Uterus (tissue), 4 donors: ENCODE data around the gene KRTAP29-1. TPM values are rescaled to one million over a fixed set of nuclear protein-coding genes. Genes with fewer than 3 reads are reported as not detected.
"Not testable (repeated sequence)": the region's sequence is repeated elsewhere in the genome, so short reads cannot be mapped to it uniquely, and the experiment has no call there.

Experiments
- DNase-seq, 2 donors: peaks; one replicate each; pipeline ENCODE4 v3.0.0-alpha.2; 2019 to 2020
- H3K27ac ChIP-seq, 2 donors: fragments of 200-600 bp; sonication (generic); 1 replicate in 1 of 2; 2 replicates in 1 of 2; pipeline ENCODE4 v1.5.1; 2016 to 2018
- H3K27me3 ChIP-seq, 2 donors: fragments of 200-600 bp; sonication (generic); one replicate each; pipeline ENCODE4 v1.5.1; 2018 to 2019; ENCODE audit warnings: control low read depth in 1 of 2
- H3K36me3 ChIP-seq, 2 donors: fragments of 200-600 bp; sonication (generic); one replicate each; pipeline ENCODE4 v1.5.1; 2019; ENCODE audit warnings: control low read depth in 1 of 2
- H3K4me1 ChIP-seq, 2 donors: fragments of 200-600 bp; sonication (generic); one replicate each; pipeline ENCODE4 v1.5.1; 2018 to 2019; ENCODE audit warnings: control low read depth in 1 of 2
- H3K4me3 ChIP-seq, 2 donors: fragments of 200-600 bp; sonication (generic); 1 replicate in 1 of 2; 2 replicates in 1 of 2; pipeline ENCODE4 v1.5.1; 2018 to 2019; ENCODE audit warnings: mild to moderate bottlenecking in 1 of 2
- H3K9me3 ChIP-seq, 2 donors: fragments of 200-600 bp; sonication (generic); one replicate each; pipeline ENCODE4 v1.5.1; 2019; ENCODE audit warnings: control low read depth in 1 of 2
- POLR2A ChIP-seq, 2 donors: fragments of 450-650 bp; IDR thresholded peaks; one replicate each; pipeline ENCODE4 v1.6.1; 2016; ENCODE audit warnings: antibody characterized with exemption in 2 of 2, mild to moderate bottlenecking in 1 of 2, moderate library complexity in 1 of 2
- intact Hi-C: fragments of 100-400 bp; cut with DNase I; formaldehyde crosslinking; loops from one replicate; pipeline ENCODE4 v1.15.1; 2023; ENCODE audit warnings: low total_unique reads
- total RNA-seq, 4 donors: library from RNA; depleted of rRNA in 3 of 4; stranded (reverse); fragments of >200 nt in 3 of 4; gene quantifications; one replicate each; pipeline versions ENCODE4 v1.1.0 to v1.2.4, GENCODE V29; 2014 to 2023
- TF ChIP-seq, protein P1 (sequence below), 4 experiments: fragments of 200-600 bp in 2 of 4; fragments of 450-650 bp in 2 of 4; sonication (generic) in 2 of 4; IDR thresholded peaks; one replicate each; pipeline ENCODE4 v1.5.1; 2016 to 2019; ENCODE audit warnings: antibody characterized with exemption in 4 of 4, mild to moderate bottlenecking in 2 of 4, moderate library complexity in 1 of 4
- donor health status: DM: yes; HTN: yes; CAD: no.

The KRTAP29-1 gene
- total RNA-seq, 4 donors from 2014 or later: not detected

DNA sequence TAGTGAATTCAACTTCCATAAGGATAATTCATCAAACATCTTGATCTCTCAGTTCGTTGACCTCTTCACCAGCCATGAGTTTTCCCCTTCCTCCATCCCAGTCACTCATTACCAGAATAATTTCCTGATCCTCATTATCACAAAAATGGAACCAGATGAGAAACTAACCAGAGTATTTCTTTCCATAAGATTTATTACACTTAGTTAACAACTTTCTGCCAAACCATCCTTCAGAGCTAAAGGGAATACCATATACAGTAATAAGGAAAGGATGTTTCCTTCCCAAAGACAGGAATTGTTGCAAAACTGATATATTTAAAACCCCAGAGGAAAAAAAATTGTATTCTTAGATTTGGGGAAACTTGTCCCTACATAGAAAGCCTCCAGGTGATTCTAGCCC lies 8.6 kb downstream of the KRTAP29-1 start:
- DNase-seq: no peak
- H3K27ac ChIP-seq: no peak overlapping the region
- H3K4me3 ChIP-seq: no peak overlapping the region
- H3K9me3 ChIP-seq: no peaks in the 10 kb centered on the region
- no peak for TF ChIP-seq POLR2A (IDR thresholded peaks at IDR 0.05)
- TF ChIP-seq, protein P1, sequence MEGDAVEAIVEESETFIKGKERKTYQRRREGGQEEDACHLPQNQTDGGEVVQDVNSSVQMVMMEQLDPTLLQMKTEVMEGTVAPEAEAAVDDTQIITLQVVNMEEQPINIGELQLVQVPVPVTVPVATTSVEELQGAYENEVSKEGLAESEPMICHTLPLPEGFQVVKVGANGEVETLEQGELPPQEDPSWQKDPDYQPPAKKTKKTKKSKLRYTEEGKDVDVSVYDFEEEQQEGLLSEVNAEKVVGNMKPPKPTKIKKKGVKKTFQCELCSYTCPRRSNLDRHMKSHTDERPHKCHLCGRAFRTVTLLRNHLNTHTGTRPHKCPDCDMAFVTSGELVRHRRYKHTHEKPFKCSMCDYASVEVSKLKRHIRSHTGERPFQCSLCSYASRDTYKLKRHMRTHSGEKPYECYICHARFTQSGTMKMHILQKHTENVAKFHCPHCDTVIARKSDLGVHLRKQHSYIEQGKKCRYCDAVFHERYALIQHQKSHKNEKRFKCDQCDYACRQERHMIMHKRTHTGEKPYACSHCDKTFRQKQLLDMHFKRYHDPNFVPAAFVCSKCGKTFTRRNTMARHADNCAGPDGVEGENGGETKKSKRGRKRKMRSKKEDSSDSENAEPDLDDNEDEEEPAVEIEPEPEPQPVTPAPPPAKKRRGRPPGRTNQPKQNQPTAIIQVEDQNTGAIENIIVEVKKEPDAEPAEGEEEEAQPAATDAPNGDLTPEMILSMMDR (IDR thresholded peaks at IDR 0.05): no peak
- no peaks in the 10 kb centered on the region for H3K36me3 ChIP-seq
- intact Hi-C loops: no loop called here
- H3K27me3 ChIP-seq: no peaks in the 10 kb centered on the region
- no peaks in the 10 kb centered on the region for H3K4me1 ChIP-seq

DNA sequence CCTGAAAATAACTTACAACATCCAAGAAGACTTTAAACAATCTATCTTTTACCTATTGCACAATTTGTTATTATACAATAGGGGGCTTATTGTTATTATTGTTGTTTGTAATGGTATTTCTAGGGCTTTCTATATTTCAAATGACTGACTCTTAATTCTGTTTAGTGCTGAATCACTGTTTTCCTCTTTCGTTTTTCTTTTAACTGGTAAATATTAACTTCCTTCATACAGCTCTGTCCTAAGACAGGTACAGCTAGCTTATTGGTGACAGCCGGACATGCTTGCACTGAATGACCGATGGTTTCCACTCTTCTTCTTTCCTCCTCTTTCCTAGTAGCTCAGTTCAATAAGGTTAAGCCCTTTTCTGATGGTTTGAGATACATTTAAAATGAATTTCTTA lies 15.6 kb downstream of the KRTAP29-1 start:
- no peak for DNase-seq
- no peaks in the 10 kb centered on the region for H3K4me1 ChIP-seq

DNA sequence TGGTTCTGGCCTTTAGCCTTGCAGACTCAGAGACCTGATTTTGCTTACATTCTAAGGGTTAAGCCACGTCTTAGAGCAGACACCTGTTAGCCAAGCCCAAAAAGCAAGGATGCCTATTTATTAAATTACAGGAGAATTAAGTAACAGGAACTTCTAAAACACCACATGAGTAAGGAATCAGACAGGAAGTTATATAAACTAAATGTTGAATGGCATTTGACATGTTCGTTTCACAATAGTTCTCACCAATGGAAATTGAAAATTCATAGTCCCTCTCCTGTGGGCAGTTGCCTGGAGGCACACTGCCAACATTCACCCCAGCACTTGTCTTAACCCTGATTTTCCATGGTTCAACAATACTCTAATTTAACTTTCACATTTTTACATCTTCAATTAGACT lies 18.1 kb downstream of the KRTAP29-1 start:
- TF ChIP-seq, protein P1 (IDR thresholded peaks at IDR 0.05): no peak
- no peak for TF ChIP-seq POLR2A (IDR thresholded peaks at IDR 0.05)
- intact Hi-C loops: no loop called here
- no peaks in the 10 kb centered on the region for H3K4me1 ChIP-seq
- H3K27ac ChIP-seq: no peak overlapping the region
- H3K9me3 ChIP-seq: no peaks in the 10 kb centered on the region
- no peaks in the 10 kb centered on the region for H3K27me3 ChIP-seq
- H3K36me3 ChIP-seq: no peaks in the 10 kb centered on the region
- DNase-seq: no peak
- no peak overlapping the region for H3K4me3 ChIP-seq

More for the DNA sequence above, 15.6 kb downstream of the KRTAP29-1 start:
- Histone ChIP-seq H3K27ac (no peak overlapping the region), H3K4me3 (no peak overlapping the region), H3K36me3 (no peaks in the 10 kb centered on the region), H3K9me3 (no peaks in the 10 kb centered on the region), H3K27me3 (no peaks in the 10 kb centered on the region)
- no peak for TF ChIP-seq POLR2A (IDR thresholded peaks at IDR 0.05)
- TF ChIP-seq, protein P1 (IDR thresholded peaks at IDR 0.05): no peak
- intact Hi-C loops: no loop called here

DNA sequence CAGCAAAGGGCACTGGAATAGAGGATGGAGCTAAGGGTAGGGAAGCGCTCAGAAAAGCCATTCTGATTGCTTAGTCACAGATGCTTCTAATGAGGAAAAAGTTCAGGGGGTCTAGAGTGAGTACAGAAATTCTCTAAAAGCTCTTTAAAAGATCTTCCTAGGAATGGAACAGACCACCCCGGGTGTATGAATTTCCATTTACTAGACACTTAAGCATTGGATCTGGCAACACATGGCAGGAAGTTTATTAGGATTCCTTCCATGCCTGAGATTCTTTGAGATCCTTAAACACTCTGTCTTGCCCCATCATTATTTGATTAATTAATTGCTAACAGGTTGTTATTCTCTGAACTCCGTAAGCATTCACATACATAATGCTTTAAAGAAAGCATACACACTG lies 18.6 kb downstream of the KRTAP29-1 start:
- Histone ChIP-seq H3K4me3 (no peak overlapping the region), H3K9me3 (no peaks in the 10 kb centered on the region), H3K36me3 (no peaks in the 10 kb centered on the region), H3K4me1 (no peaks in the 10 kb centered on the region), H3K27me3 (no peaks in the 10 kb centered on the region), H3K27ac (no peak overlapping the region)
- TF ChIP-seq, protein P1 (IDR thresholded peaks at IDR 0.05): no peak
- TF ChIP-seq POLR2A (IDR thresholded peaks at IDR 0.05): no peak
- DNase-seq: no peak
- intact Hi-C loops: no loop called here

DNA sequence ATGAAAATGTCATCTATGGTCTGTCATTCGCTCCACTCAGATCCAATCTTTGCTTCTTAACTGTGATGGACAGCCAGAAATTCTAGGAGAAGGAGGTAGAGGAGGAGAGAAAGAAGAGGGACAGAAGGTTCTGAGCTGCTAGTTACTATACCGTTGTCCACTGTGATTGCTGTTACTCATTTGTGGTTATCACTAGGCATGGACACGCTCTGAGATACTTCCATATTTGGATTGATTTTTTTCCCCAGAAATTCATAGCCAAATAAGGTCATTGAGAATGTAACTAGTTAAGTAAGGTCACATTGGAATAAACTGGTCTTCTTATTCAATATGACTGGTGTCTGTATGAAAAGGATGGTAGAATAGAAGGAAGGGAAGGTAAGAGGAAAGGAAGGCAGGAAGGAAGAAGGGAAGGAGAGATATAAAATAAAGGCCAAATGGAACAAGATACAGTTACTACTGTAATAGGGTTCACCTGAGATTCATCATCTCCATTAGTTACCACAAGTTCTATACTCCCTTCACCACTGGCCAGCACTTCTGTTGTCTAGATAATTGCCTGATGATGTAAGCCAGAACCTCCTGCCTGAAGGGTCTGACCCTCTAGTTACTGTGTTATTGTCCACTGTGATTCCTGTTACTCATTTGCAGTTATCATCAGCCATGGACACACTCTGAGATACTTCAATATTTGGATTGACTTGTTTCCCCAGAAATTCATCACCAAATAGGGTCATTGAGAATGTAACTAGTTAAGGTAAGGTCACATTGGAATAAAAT lies 24.3 kb downstream of the KRTAP29-1 start:
- intact Hi-C loops: no loop called here

DNA sequence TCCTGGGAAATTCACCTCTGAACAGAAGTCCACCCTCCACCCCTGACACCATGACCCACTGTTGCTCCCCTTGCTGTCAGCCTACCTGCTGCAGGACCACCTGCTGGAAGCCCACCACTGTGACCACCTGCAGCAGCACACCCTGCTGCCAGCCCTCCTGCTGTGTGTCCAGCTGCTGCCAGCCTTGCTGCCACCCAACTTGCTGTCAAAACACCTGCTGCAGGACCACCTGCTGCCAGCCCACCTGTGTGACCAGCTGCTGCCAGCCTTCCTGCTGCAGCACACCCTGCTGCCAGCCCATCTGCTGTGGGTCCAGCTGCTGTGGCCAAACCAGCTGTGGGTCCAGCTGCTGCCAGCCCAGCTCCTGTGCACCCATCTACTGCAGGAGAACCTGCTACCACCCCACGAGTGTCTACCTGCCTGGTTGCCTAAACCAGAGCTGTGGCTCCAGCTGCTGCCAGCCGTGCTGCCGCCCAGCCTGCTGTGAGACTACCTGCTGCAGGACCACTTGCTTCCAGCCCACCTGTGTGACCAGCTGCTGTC lies 26.9 kb downstream of the KRTAP29-1 start, which contains the start of gene KRTAP9-7:
Gene KRTAP9-7, plus strand, starts transcription at position 51 of the 543 bp plus-strand sequence. Its CDS starts 0 bp downstream, at position 51.
- H3K4me3 ChIP-seq, H3K27me3 ChIP-seq, H3K4me1 ChIP-seq, DNase-seq, intact Hi-C loops, H3K9me3 ChIP-seq, H3K36me3 ChIP-seq, H3K27ac ChIP-seq: not testable (repeated sequence)

More for the DNA sequence above, 24.3 kb downstream of the KRTAP29-1 start:
- Histone ChIP-seq H3K36me3 (no peaks in the 10 kb centered on the region), H3K4me3 (no peak overlapping the region), H3K9me3 (no peaks in the 10 kb centered on the region), H3K4me1 (no peaks in the 10 kb centered on the region), H3K27ac (no peak overlapping the region), H3K27me3 (no peaks in the 10 kb centered on the region)
- TF ChIP-seq, protein P1 (IDR thresholded peaks at IDR 0.05): no peak
- TF ChIP-seq POLR2A (IDR thresholded peaks at IDR 0.05): no peak
- DNase-seq: no peak
